ENCODE data around the gene BRIX1. TPM values are rescaled to one million over a fixed set of nuclear protein-coding genes. Genes with fewer than 3 reads are reported as not detected.

Gene BRIX1
- total and polyA plus RNA-seq, 2 donors (not counting 3 experiments of a cell fraction or from before 2014, with no cell fraction given) = 14.0 to 28.4 TPM

DNA sequence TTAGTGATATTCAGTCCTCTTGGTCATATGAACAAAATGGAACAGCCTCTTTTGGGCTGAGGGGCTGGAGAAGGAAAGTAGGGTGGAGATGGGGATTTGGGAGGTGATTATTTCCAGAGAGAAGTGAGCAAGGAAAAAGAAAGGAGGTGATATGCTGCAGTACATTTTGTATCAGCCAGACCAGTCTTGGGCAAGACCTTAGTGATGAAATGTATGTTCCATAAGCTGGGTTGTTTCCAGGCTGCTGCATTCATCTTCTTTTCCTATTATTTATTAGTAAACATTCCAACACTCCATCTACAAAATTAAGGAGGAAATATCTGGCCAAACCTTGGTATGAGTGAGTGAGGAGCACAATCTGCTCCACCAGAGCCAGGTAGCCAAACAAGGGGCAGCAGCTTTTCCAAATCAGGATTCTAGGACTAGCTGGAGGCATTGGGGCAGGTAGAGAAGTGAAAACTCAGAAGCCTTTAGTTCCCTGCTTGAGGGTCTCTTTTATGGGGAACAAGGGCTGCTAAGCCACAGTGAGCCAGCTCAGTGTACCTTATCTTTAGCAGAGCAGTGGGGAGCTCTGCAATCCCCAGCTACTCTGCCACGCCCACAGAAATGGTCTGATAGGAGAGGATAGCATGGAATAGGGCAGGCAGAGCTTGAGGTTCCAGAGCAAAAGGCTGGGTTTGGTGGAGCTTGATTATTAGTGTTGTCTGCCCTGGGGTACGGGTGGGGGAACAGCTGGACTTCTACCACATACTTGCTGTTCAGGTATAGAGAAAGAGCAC, 19.7 kb upstream of the BRIX1 start:
- H3K4me2 ChIP-seq (ENCODE audit: insufficient read depth, low read length) = no peak overlapping the region
- H3K27ac ChIP-seq (ENCODE audit: insufficient read depth, low read depth, low read length) = no peak overlapping the region
- H3K79me2 ChIP-seq (ENCODE audit: control insufficient read depth, insufficient read depth, low read length) = no peaks in the 10 kb centered on the region
- ChIA-PET POLR2A (no interaction called here), CTCF (interaction anchor here (1.0 to 7.2 kb wide), 8 partner anchors 13 to 426 kb away, joined by 3 to 84 read pairs (median 4); partner anchors contain the start of genes BRIX1 and RAD1)
- no peak overlapping the region for H2AFZ ChIP-seq (ENCODE audit: low read depth, low read length)
- H3K4me3 ChIP-seq (replicated peaks in 1 of 3; ENCODE audit: insufficient read depth in 1 of 3, low read depth in 1 of 3, low read length in 3 of 3) = no peak overlapping the region
- H3K36me3 ChIP-seq (ENCODE audit: control insufficient read depth in 2 of 2, extremely low read depth in 1 of 2, insufficient read depth in 2 of 2, low read length in 2 of 2) = no peaks in the 10 kb centered on the region
- H3K9me1 ChIP-seq (replicated peaks; ENCODE audit: control insufficient read depth, extremely low read depth, insufficient read depth, low read length) = no peaks in the 10 kb centered on the region
- DNase-seq (ENCODE audit: low read depth, low spot score) (no peak), FAIRE-seq (no peak)
- no peaks in the 10 kb centered on the region for H3K9me3 ChIP-seq (replicated peaks; ENCODE audit: control insufficient read depth, insufficient read depth, low read length)
- H3K9ac ChIP-seq (replicated peaks; ENCODE audit: extremely low read depth, insufficient read depth, low read length) = no peak overlapping the region
- no peaks in the 10 kb centered on the region for H4K20me1 ChIP-seq (replicated peaks; ENCODE audit: control insufficient read depth, extremely low read depth, insufficient read depth, low read length)
- intact Hi-C loops (cut with micrococcal nuclease) = no loop called here
- BruUV-seq (replicated peaks) = no TSS peak
- peaks cover 0 to 2% of the 10 kb centered on the region in 2 experiments for H3K27me3 ChIP-seq (ENCODE audit: control insufficient read depth in 2 of 2, insufficient read depth in 2 of 2, low read length in 2 of 2)
- dilution Hi-C loops (cut with MboI; ENCODE audit: extremely low pct_ligation_motif_present, low sequenced_read_pairs) = no loop called here
- no peaks in the 10 kb centered on the region for H3K4me1 ChIP-seq (ENCODE audit: control insufficient read depth, extremely low read depth, insufficient read depth, low read length)
- TF ChIP-seq, protein P1, sequence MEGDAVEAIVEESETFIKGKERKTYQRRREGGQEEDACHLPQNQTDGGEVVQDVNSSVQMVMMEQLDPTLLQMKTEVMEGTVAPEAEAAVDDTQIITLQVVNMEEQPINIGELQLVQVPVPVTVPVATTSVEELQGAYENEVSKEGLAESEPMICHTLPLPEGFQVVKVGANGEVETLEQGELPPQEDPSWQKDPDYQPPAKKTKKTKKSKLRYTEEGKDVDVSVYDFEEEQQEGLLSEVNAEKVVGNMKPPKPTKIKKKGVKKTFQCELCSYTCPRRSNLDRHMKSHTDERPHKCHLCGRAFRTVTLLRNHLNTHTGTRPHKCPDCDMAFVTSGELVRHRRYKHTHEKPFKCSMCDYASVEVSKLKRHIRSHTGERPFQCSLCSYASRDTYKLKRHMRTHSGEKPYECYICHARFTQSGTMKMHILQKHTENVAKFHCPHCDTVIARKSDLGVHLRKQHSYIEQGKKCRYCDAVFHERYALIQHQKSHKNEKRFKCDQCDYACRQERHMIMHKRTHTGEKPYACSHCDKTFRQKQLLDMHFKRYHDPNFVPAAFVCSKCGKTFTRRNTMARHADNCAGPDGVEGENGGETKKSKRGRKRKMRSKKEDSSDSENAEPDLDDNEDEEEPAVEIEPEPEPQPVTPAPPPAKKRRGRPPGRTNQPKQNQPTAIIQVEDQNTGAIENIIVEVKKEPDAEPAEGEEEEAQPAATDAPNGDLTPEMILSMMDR (IDR thresholded peaks at IDR 0.05; ENCODE audit: extremely low read depth in 1 of 2, insufficient read depth in 1 of 2, low read depth in 1 of 2, low read length in 2 of 2) = no peak
- TF ChIP-seq GATA2 (IDR thresholded peaks at IDR 0.05; ENCODE audit: insufficient read depth, insufficient read length, low read depth, low read length) (no peak), JUN (IDR thresholded peaks at IDR 0.05; ENCODE audit: borderline replicate concordance, insufficient read depth, insufficient read length, low read depth) (no peak), POLR2A (IDR thresholded peaks at IDR 0.05; ENCODE audit: low read depth, low read length) (no peak), POLR2AphosphoS5 (IDR thresholded peaks at IDR 0.05; ENCODE audit: insufficient read depth, low read depth, low read length) (no peak), MYC (IDR thresholded peaks at IDR 0.05; ENCODE audit: low read depth, low read length) (no peak), EZH2 (IDR thresholded peaks at IDR 0.05; ENCODE audit: borderline replicate concordance, low read depth, low read length, severe bottlenecking) (no peak), FOS (IDR thresholded peaks at IDR 0.05; ENCODE audit: borderline replicate concordance, insufficient read depth, low read length) (no peak)
- TF ChIP-seq, protein P2, sequence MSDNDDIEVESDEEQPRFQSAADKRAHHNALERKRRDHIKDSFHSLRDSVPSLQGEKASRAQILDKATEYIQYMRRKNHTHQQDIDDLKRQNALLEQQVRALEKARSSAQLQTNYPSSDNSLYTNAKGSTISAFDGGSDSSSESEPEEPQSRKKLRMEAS (IDR thresholded peaks at IDR 0.05; ENCODE audit: insufficient read depth, insufficient read length) = no peak
